PC-9 (cell line): ENCODE measurements around the gene ICAM3. TPM values are rescaled to one million over a fixed set of nuclear protein-coding genes. Genes with fewer than 3 reads are reported as not detected.

Source experiments
- BruUV-seq: library from RNA; stranded (reverse); fragments of 400-500 nt; replicated peaks from 2 replicates; lab custom pipeline; 2021; lab: Mats Ljungman, UMichigan
- CTCF ChIA-PET: fragments of 300-600 bp; sonication (Branson Sonifier 250); formaldehyde crosslinking; loops from one replicate; lab custom pipeline; 2022; ENCODE audit warnings: antibody characterized with exemption; lab: Charles Lee
- POLR2A ChIA-PET: fragments of 300-600 bp; sonication (Branson Sonifier 250); formaldehyde crosslinking; loops from one replicate; lab custom pipeline; 2022; ENCODE audit warnings: antibody characterized with exemption; ENCODE audit not compliant: unreplicated experiment; lab: Charles Lee
- DNase-seq, 2 experiments: peaks; one replicate each; pipeline versions ENCODE4 v3.0.0 to v3.0.0-alpha.2; 2015 to 2022; ENCODE audit warnings: mixed read lengths in 1 of 2
- H2AFZ ChIP-seq: fragments of 200-600 bp; sonication (generic); 2 replicates; pipeline ENCODE4 v1.8.1; 2017; ENCODE audit warnings: antibody characterized with exemption
- H3F3A ChIP-seq: fragments of 200-600 bp; sonication (generic); 2 replicates; pipeline ENCODE4 v1.8.1; 2017; ENCODE audit warnings: antibody characterized with exemption, mild to moderate bottlenecking, low read depth; ENCODE audit not compliant: insufficient read depth
- H3K27ac ChIP-seq: fragments of 200-600 bp; sonication (generic); 2 replicates; pipeline ENCODE4 v1.6.1; 2016; ENCODE audit warnings: mixed run types
- H3K27me3 ChIP-seq: fragments of 200-600 bp; sonication (generic); 2 replicates; pipeline ENCODE4 v1.6.1; 2016; ENCODE audit warnings: low read depth, mixed run types; ENCODE audit not compliant: insufficient read depth
- H3K36me3 ChIP-seq: fragments of 200-600 bp; sonication (generic); 2 replicates; pipeline ENCODE4 v1.6.1; 2016; ENCODE audit warnings: low read depth, mixed run types
- H3K4me1 ChIP-seq: fragments of 200-600 bp; sonication (generic); replicated peaks from 2 replicates; pipeline ENCODE4 v1.6.1; 2016; ENCODE audit warnings: mixed run types; ENCODE audit not compliant: insufficient read depth
- H3K4me2 ChIP-seq: fragments of 200-600 bp; sonication (generic); 2 replicates; pipeline ENCODE4 v1.6.1; 2017; ENCODE audit warnings: mixed run types
- H3K4me3 ChIP-seq: fragments of 200-600 bp; sonication (generic); 2 replicates; pipeline ENCODE4 v1.6.1; 2016; ENCODE audit warnings: mixed run types
- H3K79me2 ChIP-seq: fragments of 200-600 bp; sonication (generic); 2 replicates; pipeline ENCODE4 v1.6.1; 2017; ENCODE audit warnings: low read depth, mixed run types
- H3K9me2 ChIP-seq: fragments of 200-600 bp; sonication (generic); 2 replicates; pipeline ENCODE4 v1.8.1; 2017; ENCODE audit warnings: mild to moderate bottlenecking; ENCODE audit not compliant: insufficient read depth
- H3K9me3 ChIP-seq: fragments of 200-600 bp; sonication (generic); 2 replicates; pipeline ENCODE4 v1.8.1; 2016; ENCODE audit warnings: low read depth; ENCODE audit not compliant: insufficient read depth
- H4K20me1 ChIP-seq: fragments of 200-600 bp; sonication (generic); 2 replicates; pipeline ENCODE4 v1.8.1; 2017; ENCODE audit not compliant: insufficient read depth
- EZH2 ChIP-seq: fragments of 200-600 bp; sonication (generic); IDR thresholded peaks from 2 replicates; pipeline ENCODE4 v1.8.0; 2017; ENCODE audit warnings: antibody characterized with exemption, low read depth
- intact Hi-C: fragments of 100-400 bp; cut with micrococcal nuclease; formaldehyde crosslinking; loops from one replicate; pipeline ENCODE4 v1.10.0; 2022; ENCODE audit not compliant: unreplicated experiment
- total RNA-seq: library from RNA; stranded (reverse); gene quantifications from 2 replicates; pipeline ENCODE4 v1.2.3, GENCODE V29; 2021
- TF ChIP-seq, protein P1 (sequence below): fragments of 200-600 bp; sonication (generic); conservative IDR thresholded peaks from 2 replicates; pipeline ENCODE4 v1.6.1; 2017; ENCODE audit warnings: mixed run types, antibody characterized with exemption, mild to moderate bottlenecking, moderate library complexity

ICAM3 gene
- total RNA-seq, 1 experiment from 2014 or later = 22.7 TPM

DNA sequence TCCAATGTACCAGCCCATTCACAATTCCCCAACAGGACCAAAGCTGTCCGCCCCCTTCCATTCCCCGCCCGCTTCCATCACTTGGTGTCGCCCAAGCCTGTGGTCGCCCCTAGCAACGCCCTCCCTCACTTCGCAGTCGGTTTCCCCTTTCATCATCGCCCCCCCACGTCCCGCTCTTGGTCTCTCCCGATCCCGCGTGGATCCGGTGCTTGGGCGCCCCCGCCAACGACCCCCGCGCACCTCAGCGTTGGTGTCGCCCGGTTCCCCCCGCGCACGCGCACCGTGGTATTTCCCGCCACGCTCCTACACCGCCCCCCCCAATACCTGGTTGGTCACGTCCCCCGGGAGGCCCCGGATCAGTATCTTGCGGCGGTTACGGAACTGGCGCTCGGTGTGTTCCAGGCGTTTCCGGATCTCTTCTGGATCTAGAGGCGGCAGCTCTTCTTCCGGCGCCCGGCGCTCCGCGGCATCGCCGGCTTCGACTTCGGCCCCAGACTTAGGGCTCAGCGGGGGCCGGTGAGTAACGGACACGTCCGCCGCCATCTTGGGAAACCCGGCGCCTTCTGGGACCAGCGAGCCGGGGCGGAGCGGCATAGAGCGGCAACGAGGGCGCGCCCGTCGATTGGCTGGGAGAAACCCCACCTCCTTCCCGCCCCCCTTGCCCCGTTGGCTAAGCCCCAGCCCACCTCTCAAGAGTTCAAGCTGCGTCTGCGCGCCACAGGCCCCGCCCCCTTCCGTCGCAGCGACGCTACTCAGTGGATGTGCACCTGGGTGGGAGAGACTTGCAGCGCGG, 6.3 kb downstream of the ICAM3 start, which contains the start of gene RAVER1:
Gene RAVER1, minus strand, starts transcription at position 565 of the 793 bp plus-strand sequence. Its CDS starts 22 bp downstream, at position 543.
- peak within 1 kb of the TSS; percentile 95 for H2AFZ ChIP-seq
- TF ChIP-seq, protein P1, sequence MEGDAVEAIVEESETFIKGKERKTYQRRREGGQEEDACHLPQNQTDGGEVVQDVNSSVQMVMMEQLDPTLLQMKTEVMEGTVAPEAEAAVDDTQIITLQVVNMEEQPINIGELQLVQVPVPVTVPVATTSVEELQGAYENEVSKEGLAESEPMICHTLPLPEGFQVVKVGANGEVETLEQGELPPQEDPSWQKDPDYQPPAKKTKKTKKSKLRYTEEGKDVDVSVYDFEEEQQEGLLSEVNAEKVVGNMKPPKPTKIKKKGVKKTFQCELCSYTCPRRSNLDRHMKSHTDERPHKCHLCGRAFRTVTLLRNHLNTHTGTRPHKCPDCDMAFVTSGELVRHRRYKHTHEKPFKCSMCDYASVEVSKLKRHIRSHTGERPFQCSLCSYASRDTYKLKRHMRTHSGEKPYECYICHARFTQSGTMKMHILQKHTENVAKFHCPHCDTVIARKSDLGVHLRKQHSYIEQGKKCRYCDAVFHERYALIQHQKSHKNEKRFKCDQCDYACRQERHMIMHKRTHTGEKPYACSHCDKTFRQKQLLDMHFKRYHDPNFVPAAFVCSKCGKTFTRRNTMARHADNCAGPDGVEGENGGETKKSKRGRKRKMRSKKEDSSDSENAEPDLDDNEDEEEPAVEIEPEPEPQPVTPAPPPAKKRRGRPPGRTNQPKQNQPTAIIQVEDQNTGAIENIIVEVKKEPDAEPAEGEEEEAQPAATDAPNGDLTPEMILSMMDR = no peak
- TF ChIP-seq EZH2 = no peak
- H3K36me3 ChIP-seq = peaks cover 23% of the 10 kb centered on the region; the same call in 1 of the 2 replicates
- POLR2A ChIA-PET = interaction anchor here (0.5 to 1.0 kb wide), 11 partner anchors 14 to 931 kb away, joined by 3 to 39 read pairs (median 5); partner anchors contain the start of gene ICAM4
- H3K9me3 ChIP-seq = no peaks in the 10 kb centered on the region
- H3K79me2 ChIP-seq = peaks cover 29% of the 10 kb centered on the region
- H3K4me2 ChIP-seq = peak within 1 kb of the TSS; percentile 99
- peak within 1 kb of the TSS; percentile 55 for H3K27ac ChIP-seq
- peaks cover 15% of the 10 kb centered on the region for H4K20me1 ChIP-seq
- H3K9me2 ChIP-seq = no peaks in the 10 kb centered on the region
- no peaks in the 10 kb centered on the region for H3K27me3 ChIP-seq
- intact Hi-C loops = loop anchor here (1.0 to 5.0 kb wide), 2 partner anchors 49 to 64 kb away; partner anchors contain the start of gene TYK2
- peak within 1 kb of the TSS; percentile 78 for H3K4me3 ChIP-seq
- peak; percentile 91 to 95 for DNase-seq
- no TSS peak for BruUV-seq
- peaks cover 8% of the 10 kb centered on the region; the same call in 1 of the 2 replicates for H3F3A ChIP-seq
- CTCF ChIA-PET = interaction anchor here (0.6 kb wide), 2 partner anchors 208 to 1042 kb away, joined by 3 to 6 read pairs; no protein-coding TSS in a partner anchor
- peaks cover 10% of the 10 kb centered on the region for H3K4me1 ChIP-seq

DNA sequence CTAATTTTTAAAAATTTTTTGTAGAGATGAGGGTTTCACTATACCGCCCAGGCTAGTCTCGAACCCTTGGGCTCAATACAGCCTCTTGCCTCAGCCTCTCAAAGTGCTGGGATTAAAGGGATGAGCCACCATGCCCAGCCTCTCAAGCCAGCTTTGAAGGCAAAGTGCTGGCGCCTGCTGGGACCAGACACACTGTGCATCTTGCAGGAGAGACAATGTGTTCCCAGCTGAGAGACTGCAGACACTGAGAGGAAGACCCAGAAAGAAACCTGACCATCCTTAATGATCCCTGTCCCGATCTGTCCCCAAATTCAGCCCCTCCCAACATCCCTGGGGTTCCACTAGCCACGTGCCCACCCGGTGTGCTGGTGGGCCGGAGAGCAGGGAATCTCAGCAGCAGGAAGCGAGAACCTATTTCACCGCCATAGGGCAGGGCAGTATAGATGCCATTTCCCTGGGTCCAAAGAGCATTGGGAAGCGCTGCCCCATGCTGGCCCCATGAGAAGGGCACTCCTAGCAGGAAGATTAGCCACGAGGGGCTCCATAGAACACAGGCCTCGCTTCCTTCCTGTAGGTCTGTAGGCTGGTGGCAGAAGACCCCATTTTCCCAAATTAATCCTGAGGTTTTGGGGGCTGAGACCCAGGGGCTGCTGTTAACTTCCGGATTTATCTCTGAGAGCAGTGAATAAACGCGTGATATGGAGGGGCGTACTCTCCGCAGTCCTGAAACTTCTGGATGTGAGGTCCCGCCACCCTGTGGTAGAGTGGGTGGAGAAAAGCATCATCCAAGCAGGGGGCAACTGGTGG, 7.1 kb downstream of the ICAM3 start:
- Histone ChIP-seq H3K4me2 (peak overlapping the region; percentile 99), H3K36me3 (peaks cover 30% of the 10 kb centered on the region; the same call in 1 of the 2 replicates), H4K20me1 (peaks cover 19% of the 10 kb centered on the region), H3K27me3 (no peaks in the 10 kb centered on the region), H3K79me2 (peaks cover 29% of the 10 kb centered on the region), H3K9me2 (no peaks in the 10 kb centered on the region), H2AFZ (peak overlapping the region; percentile 76), H3K27ac (no peak overlapping the region), H3K4me1 (peaks cover 10% of the 10 kb centered on the region), H3F3A (peaks cover 8% of the 10 kb centered on the region; the same call in 1 of the 2 replicates), H3K4me3 (peak overlapping the region; percentile 78), H3K9me3 (no peaks in the 10 kb centered on the region)
- intact Hi-C loops = loop anchor here (5.0 kb wide), 1 partner anchor 50 kb away; the partner anchor contains the start of gene TYK2
- TF ChIP-seq EZH2 = no peak
- TF ChIP-seq, protein P1 = no peak
- ChIA-PET CTCF (no interaction called here), POLR2A (no interaction called here)
- BruUV-seq = no TSS peak
- peak in 1 of 2 experiments; percentile 36 for DNase-seq

DNA sequence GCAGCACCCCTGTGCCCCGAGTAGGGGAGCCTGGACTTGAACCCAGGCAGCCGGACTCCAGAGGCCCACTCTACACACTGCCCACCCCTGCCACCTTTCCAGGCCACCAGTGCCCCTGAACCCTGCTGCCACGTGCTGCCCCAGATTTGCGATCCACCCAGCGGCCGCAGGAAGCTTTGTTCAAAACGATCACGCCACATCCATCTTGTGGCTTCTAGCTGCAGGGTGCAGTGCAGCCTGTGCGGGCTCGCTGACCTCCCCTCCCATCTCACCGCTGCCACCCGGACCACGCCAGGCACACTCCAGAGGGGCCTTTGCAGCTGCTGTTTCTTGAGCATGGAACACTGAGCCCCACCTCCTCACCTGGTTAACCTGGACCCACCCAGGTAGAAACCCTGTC, 9.9 kb downstream of the ICAM3 start:
- no peak for DNase-seq
- Histone ChIP-seq H3K4me1 (peaks cover 10% of the 10 kb centered on the region), H3K79me2 (peaks cover 29% of the 10 kb centered on the region), H3F3A (peaks cover 16% of the 10 kb centered on the region; the same call in 1 of the 2 replicates), H3K9me2 (no peaks in the 10 kb centered on the region), H3K4me3 (no peak overlapping the region), H3K9me3 (no peaks in the 10 kb centered on the region), H3K4me2 (no peak overlapping the region), H3K36me3 (peaks cover 42% of the 10 kb centered on the region; the same call in 1 of the 2 replicates), H3K27ac (no peak overlapping the region), H2AFZ (no peak overlapping the region), H3K27me3 (no peaks in the 10 kb centered on the region), H4K20me1 (peaks cover 28% of the 10 kb centered on the region)
- ChIA-PET POLR2A (no interaction called here), CTCF (no interaction called here)
- TF ChIP-seq, protein P1 = no peak
- intact Hi-C loops = no loop called here
- BruUV-seq = no TSS peak
